UCSD-AML1 (cell line): ENCODE measurements around the gene POLR2H.

Source experiments
- DNase-seq: peaks from one replicate; lab custom pipeline; 2025; ENCODE audit not compliant: unreplicated experiment; lab: John Stamatoyannopoulos, UW

The POLR2H gene

DNA sequence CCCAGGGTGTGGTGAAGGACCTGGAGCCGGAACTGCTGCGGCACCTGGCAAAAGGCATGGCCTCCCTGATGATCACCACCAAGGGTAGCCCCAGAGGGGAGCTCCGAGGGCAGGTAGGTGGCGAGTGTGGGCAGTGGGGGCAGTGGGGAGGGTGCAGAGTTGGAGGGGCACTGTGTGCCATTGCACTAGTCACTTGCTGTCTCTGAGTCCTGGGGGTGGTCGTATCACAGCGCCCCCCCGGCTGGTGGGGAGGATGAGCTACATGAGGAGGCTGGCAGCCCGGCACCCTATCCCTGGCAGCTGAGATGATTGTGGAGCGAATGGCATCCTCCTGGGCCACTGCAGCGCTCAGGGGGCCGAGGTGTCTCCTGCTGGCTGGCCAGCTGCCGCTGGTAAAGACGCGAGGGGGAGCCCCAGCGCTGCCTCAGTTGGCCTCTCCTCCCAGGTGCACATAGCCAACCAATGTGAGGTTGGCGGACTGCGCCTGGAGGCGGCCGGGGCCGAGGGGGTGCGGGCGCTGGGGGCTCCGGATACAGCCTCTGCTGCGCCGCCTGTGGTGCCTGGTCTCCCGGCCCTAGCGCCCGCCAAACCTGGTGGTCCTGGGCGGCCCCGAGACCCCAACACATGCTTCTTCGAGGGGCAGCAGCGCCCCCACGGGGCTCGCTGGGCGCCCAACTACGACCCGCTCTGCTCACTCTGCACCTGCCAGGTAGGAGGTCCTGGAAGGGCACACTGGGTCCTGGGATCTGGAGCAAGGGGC, 24.7 kb downstream of the POLR2H start:
- DNase-seq: no peak

DNA sequence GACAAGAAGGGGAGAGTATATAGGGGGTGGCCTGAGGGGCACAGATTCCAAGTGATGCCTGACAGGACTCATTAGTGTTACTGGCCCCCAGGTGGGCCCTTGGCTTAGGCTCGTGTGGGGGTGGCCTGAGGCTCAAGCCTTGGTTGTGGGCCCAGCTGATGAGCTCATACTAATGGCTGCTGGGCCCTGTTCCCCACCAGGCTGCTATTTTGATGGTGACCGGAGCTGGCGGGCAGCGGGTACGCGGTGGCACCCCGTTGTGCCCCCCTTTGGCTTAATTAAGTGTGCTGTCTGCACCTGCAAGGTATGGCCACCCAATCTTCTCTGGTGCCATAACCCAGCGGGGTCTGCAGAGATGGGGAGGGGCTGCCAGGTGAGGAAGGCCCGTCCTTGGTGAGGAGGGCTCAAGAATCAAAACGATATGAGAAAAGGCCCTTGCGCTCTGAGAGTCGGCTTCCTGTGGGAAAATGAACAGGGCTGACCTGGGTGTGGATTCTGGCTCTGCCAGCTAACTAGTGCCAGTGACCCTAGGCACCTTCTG, 25.7 kb downstream of the POLR2H start:
- no peak for DNase-seq

DNA sequence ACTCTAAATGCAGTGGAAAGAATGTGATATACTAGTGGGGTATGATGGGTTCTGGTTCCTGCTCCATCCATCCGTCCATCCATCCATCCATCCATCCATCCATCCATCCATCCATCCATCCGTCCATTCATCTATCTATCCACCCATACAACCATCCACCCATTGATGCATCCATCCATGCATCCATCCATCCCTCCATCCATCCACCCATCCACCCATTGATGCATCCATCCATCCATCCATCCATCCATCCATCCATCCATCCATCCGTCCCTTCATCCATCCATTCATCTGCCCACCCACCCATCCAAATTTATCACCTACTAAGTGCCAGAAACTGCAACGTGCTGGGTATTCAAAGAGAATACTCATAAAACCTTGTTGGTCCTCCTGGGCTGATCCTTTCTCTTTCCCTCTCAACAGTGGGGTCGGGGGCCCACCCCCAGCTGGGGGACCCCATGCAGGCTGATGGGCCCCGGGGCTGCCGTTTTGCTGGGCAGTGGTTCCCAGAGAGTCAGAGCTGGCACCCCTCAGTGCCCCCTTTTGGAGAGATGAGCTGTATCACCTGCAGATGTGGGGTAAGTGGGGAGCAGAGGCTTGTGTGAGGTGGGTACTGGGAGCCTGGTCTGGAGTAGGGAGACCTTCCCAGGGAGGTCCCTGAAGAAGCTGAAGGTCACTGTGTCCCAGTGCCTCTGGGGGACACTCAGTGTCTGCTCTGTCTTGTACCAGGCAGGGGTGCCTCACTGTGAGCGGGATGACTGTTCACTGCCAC, 26.8 kb downstream of the POLR2H start:
- DNase-seq: no peak

DNA sequence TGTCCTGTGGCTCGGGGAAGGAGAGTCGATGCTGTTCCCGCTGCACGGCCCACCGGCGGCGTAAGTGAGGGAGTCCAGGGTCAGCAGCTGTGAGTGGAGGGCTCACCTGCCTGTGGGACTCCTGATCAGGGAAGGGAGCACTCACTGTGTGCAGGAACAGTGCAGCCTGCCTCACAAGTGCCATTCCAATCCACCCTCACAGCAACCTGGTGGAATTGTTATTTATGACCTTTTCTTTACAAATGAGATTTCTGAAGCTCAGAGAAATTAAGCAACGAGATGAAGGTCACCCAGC, 27.4 kb downstream of the POLR2H start:
- no peak for DNase-seq

DNA sequence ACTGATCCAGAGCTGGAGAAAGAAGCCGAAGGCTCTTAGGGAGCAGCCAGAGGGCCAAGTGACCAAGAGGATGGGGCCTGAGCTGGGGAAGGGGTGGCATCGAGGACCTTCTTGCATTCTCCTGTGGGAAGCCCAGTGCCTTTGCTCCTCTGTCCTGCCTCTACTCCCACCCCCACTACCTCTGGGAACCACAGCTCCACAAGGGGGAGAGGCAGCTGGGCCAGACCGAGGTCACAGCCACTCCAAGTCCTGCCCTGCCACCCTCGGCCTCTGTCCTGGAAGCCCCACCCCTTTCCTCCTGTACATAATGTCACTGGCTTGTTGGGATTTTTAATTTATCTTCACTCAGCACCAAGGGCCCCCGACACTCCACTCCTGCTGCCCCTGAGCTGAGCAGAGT, 27.9 kb downstream of the POLR2H start:
- DNase-seq: no peak

DNA sequence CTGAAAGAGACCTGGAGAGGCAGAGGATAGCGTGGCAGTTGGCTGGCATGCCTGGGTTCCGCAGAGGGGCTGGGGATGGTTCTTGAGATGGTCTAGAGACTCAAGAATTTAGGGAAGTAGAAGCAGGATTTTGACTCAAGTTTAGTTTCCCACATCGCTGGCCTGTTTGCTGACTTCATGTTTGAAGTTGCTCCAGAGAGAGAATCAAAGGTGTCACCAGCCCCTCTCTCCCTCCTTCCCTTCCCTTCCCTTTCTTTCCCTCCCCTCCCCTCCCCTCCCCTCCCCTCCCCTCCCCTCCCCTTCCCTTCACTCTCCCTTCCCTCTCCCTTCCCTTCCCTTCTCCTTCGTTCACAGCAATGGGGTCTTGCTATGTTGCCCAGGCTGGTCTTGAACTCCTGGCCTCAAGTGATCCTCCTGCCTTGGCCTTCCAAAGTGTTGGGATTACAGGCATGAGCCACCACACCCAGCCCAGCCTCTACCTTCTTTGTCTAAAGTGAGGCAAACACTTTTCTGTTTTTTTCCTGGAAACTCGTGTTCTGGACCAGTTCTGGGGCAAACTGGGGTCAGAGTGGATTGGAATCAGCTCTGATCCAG, 28.5 kb downstream of the POLR2H start:
- no peak for DNase-seq

DNA sequence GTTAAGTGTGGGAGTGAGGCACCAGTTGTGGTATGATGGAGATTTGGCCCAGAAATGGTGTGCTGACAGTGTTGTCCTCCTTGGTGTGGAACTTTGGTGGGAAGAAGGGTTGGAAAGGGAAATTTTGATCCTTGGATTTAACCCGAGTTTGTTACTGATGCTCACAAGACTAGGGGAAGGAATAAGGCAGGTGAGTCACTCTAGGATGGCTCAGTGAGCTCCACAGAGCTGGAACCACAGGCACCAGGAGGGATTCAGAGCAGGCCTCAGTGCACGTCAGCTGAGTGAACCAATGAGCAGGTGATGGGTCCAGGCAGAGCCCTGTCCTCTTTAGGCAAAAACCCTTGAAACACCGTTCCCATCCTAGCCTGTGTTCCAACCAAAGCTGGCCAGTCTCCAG, 29.8 kb downstream of the POLR2H start:
- no peak for DNase-seq

- DNase-seq: no peak
Measured at GRCh38 chr3:184395320-184395660, 33.8 kb downstream of the POLR2H start.

- no peak for DNase-seq
Measured at GRCh38 chr3:184399410-184399809, 37.9 kb downstream of the POLR2H start.

- no peak for DNase-seq
Measured at GRCh38 chr3:184405075-184406030, 43.8 kb downstream of the POLR2H start.

GRCh38 chr3:184409331-184409926, 47.9 kb downstream of the POLR2H start:
- DNase-seq: no peak

- no peak for DNase-seq
Measured at GRCh38 chr3:184409946-184410500, 48.5 kb downstream of the POLR2H start.

- DNase-seq: no peak
Measured at GRCh38 chr3:184414418-184415202, 53.1 kb downstream of the POLR2H start.

DNA sequence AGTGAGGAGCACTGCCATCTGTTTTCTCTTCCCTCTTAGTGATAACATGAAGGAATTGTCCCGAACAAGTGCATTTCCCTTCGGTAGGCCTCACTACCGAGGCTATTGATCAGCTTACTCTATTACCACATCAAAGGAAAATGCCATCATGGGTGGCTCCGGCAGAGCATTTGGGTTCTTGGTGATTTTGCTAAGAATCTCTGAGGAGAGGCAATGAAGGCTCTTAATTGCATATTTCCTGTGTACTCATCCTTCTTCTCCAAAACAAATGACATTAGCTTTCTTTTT, 53.6 kb downstream of the POLR2H start:
- no peak for DNase-seq

DNA sequence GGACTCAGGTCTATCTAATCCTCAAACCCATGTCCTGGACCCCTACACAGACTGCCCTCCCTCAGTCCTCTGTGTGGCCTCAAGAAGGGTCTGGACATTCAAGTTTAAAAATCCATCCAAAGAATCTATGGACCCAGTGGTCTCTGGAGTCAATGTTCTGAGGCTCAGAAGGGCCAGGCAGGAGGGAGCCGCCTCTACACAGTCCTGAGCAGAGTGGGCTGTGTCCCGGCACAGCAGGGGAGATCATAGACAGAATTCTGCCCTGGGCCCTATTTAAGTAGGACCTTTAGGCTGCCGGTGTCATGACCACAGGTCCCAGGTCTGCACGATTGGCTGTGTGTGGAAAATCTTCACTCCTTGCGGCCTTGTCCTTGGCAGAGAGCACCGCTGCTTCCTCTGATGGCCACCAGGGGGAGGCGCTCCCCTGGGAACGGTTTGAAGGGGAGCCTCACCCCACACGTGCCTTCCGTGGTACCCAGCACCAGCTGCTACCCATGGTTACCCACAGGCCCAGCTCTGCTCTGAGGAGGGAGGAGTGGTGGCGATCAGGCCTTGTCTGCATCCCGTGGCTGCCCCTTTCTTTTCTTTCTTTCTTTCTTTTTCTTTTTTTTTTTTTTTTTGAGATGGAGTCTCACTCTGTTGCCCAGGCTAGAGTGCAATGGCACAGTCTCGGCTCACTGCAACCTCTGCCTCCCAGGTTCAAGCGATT, 56.3 kb downstream of the POLR2H start:
- DNase-seq: peak; percentile 72
